WTC11 (cell line): ENCODE data around the gene SCAI. TPM values are rescaled to one million over a fixed set of nuclear protein-coding genes. Genes with fewer than 3 reads are reported as not detected.

Source experiments
- ATAC-seq: fragments of 200-7000 bp; cut with Tn5 transposase; 2 replicates; pipeline ENCODE4 v1.10.0; 2021; ENCODE audit warnings: mild to moderate bottlenecking, moderate library complexity
- CTCF ChIA-PET: fragments of 300-600 bp; sonication (Branson Sonifier 250); formaldehyde crosslinking; loops from one replicate; lab custom pipeline; 2021; ENCODE audit warnings: antibody characterized with exemption; lab: Charles Lee
- POLR2A ChIA-PET: fragments of 350-600 bp; sonication (Branson Sonifier 250); formaldehyde crosslinking; loops from one replicate; lab custom pipeline; 2021; ENCODE audit warnings: antibody characterized with exemption; lab: Charles Lee
- DNase-seq: peaks from one replicate; pipeline ENCODE4 v3.0.0; 2021; ENCODE audit warnings: low spot score
- H3K27ac Mint-ChIP-seq: 2 replicates; pipeline ENCODE4 v1.8.0; 2021; ENCODE audit warnings: mixed read lengths
- H3K27me3 Mint-ChIP-seq: 2 replicates; pipeline ENCODE4 v1.8.0; 2021; ENCODE audit warnings: low read depth, mild to moderate bottlenecking, moderate library complexity, mixed read lengths
- H3K36me3 Mint-ChIP-seq: 2 replicates; pipeline ENCODE4 v1.8.0; 2021; ENCODE audit warnings: mixed read lengths
- H3K4me1 Mint-ChIP-seq: 2 replicates; pipeline ENCODE4 v1.8.0; 2022; ENCODE audit warnings: mixed read lengths
- H3K4me3 Mint-ChIP-seq: 2 replicates; pipeline ENCODE4 v1.8.0; 2021; ENCODE audit warnings: mild to moderate bottlenecking, moderate library complexity, mixed read lengths
- H3K9me3 Mint-ChIP-seq: 2 replicates; pipeline ENCODE4 v1.8.0; 2021; ENCODE audit warnings: mixed read lengths
- CBFB ChIP-seq: sonication (generic); formaldehyde crosslinking; IDR thresholded peaks from 2 replicates; pipeline ENCODE4 v1.8.1; 2022; ENCODE audit warnings: mild to moderate bottlenecking, low read depth, missing genetic modification reagents
- ELF4 ChIP-seq: sonication (generic); formaldehyde crosslinking; IDR thresholded peaks from 2 replicates; pipeline ENCODE4 v1.8.1; 2022; ENCODE audit warnings: low read depth, mild to moderate bottlenecking, moderate library complexity, missing genetic modification reagents
- NFATC4 ChIP-seq: fragments of 250-450 bp; sonication (Bioruptor Pico); IDR thresholded peaks from 2 replicates; pipeline ENCODE4 v1.9.0; 2021; ENCODE audit warnings: mild to moderate bottlenecking
- OVOL2 ChIP-seq: fragments of 250-450 bp; sonication (Bioruptor Pico); IDR thresholded peaks from 2 replicates; pipeline ENCODE4 v1.9.0; 2021; ENCODE audit warnings: mild to moderate bottlenecking, borderline replicate concordance
- RORB ChIP-seq: fragments of 250-450 bp; sonication (Bioruptor Pico); IDR thresholded peaks from 2 replicates; pipeline ENCODE4 v1.9.0; 2021; ENCODE audit warnings: mild to moderate bottlenecking
- TEAD1 ChIP-seq: sonication (generic); formaldehyde crosslinking; IDR thresholded peaks from 2 replicates; pipeline ENCODE4 v1.8.0; 2022; ENCODE audit warnings: mild to moderate bottlenecking, missing genetic modification reagents
- ZNF138 ChIP-seq: sonication (generic); formaldehyde crosslinking; conservative IDR thresholded peaks from 2 replicates; pipeline ENCODE4 v1.8.1; 2022; ENCODE audit warnings: mild to moderate bottlenecking, moderate library complexity, missing genetic modification reagents
- ZNF396 ChIP-seq: fragments of 250-450 bp; sonication (Bioruptor Pico); IDR thresholded peaks from 2 replicates; pipeline ENCODE4 v1.8.0; 2021; ENCODE audit warnings: mild to moderate bottlenecking, moderate library complexity, borderline replicate concordance
- ZNF416 ChIP-seq: fragments of 250-450 bp; sonication (Bioruptor Pico); IDR thresholded peaks from 2 replicates; pipeline ENCODE4 v1.9.0; 2021; ENCODE audit warnings: mild to moderate bottlenecking, inconsistent platforms
- total RNA-seq: library from RNA; stranded (reverse); gene quantifications from 3 replicates; pipeline ENCODE4 v1.2.3, GENCODE V29; 2021
- TF ChIP-seq, protein P1 (sequence below): sonication (generic); formaldehyde crosslinking; IDR thresholded peaks from 2 replicates; pipeline ENCODE4 v1.8.0; 2022; ENCODE audit warnings: mild to moderate bottlenecking, missing genetic modification reagents
- TF ChIP-seq, protein P2 (sequence below): sonication (generic); formaldehyde crosslinking; conservative IDR thresholded peaks from 2 replicates; pipeline ENCODE4 v1.8.1; 2023; ENCODE audit warnings: mild to moderate bottlenecking, low read depth, missing genetic modification reagents, moderate library complexity
- TF ChIP-seq, protein P3 (sequence below): sonication (generic); formaldehyde crosslinking; IDR thresholded peaks from 2 replicates; pipeline ENCODE4 v1.8.1; 2022; ENCODE audit warnings: low read depth, missing genetic modification reagents, borderline replicate concordance
- TF ChIP-seq, protein P4 (sequence below): sonication (generic); formaldehyde crosslinking; IDR thresholded peaks from 2 replicates; pipeline ENCODE4 v1.8.1; 2022; ENCODE audit warnings: missing genetic modification reagents, borderline replicate concordance
- TF ChIP-seq, protein P5 (sequence below): sonication (generic); formaldehyde crosslinking; IDR thresholded peaks from 2 replicates; pipeline ENCODE4 v1.8.1; 2023; ENCODE audit warnings: mild to moderate bottlenecking, missing genetic modification reagents
- TF ChIP-seq, protein P6 (sequence below): sonication (generic); formaldehyde crosslinking; IDR thresholded peaks from 2 replicates; pipeline ENCODE4 v1.8.1; 2022; ENCODE audit warnings: mild to moderate bottlenecking, moderate library complexity, missing genetic modification reagents
- TF ChIP-seq, protein P7 (sequence below): fragments of 250-450 bp; sonication (Bioruptor Pico); IDR thresholded peaks from 2 replicates; pipeline ENCODE4 v1.9.0; 2021; ENCODE audit warnings: moderate library complexity, mild to moderate bottlenecking, inconsistent platforms, borderline replicate concordance
- TF ChIP-seq, protein P8 (sequence below): fragments of 250-450 bp; sonication (Bioruptor Pico); IDR thresholded peaks from 2 replicates; pipeline ENCODE4 v1.9.0; 2021; ENCODE audit warnings: mild to moderate bottlenecking

Gene SCAI
- total RNA-seq, 1 experiment from 2014 or later: 20.4 TPM

DNA sequence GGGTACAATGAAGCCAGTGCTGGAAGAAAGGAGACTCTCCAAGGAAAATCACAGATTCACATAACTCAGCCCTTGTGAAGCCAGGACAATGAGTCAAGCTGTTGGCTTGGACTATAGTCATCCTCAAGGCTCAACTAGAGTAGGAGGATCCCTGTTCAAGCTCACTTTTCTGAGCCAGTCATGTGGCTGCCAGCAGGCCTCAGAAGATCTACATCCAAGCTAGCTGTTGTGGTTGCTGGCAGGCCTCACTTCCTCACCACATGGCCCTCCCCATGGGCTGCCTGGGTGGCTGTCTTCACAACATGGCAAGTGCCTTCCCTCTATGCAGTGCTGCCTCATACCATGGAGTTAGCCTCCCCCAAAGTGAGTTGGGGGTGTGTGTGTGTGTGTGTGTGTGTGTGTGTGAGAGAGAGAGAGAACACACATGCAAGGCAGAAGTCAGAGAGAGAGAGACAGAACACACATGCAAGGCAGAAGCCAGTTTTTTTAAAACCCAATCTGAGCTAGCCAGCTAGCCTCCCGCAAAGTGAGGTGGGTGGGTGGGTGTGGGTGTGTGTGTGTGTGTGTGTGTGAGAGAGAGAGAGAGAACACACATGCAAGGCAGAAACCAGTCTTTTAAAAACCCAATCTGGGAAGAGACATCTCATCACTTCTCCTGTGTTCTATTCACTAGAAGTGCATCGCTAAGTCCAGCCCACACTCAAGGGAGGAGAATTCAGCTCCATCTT, 17.1 kb downstream of the SCAI start:
- CTCF ChIA-PET: interaction anchor here (0.6 kb wide), 1 partner anchor 15 kb away, joined by 3 read pairs; no protein-coding TSS in a partner anchor
- DNase-seq: no peak
- TF ChIP-seq, protein P1, sequence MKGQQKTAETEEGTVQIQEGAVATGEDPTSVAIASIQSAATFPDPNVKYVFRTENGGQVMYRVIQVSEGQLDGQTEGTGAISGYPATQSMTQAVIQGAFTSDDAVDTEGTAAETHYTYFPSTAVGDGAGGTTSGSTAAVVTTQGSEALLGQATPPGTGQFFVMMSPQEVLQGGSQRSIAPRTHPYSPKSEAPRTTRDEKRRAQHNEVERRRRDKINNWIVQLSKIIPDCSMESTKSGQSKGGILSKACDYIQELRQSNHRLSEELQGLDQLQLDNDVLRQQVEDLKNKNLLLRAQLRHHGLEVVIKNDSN (CRISPR knock-in tag): no peak
- TF ChIP-seq, protein P2, sequence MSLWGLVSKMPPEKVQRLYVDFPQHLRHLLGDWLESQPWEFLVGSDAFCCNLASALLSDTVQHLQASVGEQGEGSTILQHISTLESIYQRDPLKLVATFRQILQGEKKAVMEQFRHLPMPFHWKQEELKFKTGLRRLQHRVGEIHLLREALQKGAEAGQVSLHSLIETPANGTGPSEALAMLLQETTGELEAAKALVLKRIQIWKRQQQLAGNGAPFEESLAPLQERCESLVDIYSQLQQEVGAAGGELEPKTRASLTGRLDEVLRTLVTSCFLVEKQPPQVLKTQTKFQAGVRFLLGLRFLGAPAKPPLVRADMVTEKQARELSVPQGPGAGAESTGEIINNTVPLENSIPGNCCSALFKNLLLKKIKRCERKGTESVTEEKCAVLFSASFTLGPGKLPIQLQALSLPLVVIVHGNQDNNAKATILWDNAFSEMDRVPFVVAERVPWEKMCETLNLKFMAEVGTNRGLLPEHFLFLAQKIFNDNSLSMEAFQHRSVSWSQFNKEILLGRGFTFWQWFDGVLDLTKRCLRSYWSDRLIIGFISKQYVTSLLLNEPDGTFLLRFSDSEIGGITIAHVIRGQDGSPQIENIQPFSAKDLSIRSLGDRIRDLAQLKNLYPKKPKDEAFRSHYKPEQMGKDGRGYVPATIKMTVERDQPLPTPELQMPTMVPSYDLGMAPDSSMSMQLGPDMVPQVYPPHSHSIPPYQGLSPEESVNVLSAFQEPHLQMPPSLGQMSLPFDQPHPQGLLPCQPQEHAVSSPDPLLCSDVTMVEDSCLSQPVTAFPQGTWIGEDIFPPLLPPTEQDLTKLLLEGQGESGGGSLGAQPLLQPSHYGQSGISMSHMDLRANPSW (CRISPR knock-in tag): no peak
- TF ChIP-seq, protein P3, sequence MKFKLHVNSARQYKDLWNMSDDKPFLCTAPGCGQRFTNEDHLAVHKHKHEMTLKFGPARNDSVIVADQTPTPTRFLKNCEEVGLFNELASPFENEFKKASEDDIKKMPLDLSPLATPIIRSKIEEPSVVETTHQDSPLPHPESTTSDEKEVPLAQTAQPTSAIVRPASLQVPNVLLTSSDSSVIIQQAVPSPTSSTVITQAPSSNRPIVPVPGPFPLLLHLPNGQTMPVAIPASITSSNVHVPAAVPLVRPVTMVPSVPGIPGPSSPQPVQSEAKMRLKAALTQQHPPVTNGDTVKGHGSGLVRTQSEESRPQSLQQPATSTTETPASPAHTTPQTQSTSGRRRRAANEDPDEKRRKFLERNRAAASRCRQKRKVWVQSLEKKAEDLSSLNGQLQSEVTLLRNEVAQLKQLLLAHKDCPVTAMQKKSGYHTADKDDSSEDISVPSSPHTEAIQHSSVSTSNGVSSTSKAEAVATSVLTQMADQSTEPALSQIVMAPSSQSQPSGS (CRISPR knock-in tag): no peak
- TF ChIP-seq, protein P4, sequence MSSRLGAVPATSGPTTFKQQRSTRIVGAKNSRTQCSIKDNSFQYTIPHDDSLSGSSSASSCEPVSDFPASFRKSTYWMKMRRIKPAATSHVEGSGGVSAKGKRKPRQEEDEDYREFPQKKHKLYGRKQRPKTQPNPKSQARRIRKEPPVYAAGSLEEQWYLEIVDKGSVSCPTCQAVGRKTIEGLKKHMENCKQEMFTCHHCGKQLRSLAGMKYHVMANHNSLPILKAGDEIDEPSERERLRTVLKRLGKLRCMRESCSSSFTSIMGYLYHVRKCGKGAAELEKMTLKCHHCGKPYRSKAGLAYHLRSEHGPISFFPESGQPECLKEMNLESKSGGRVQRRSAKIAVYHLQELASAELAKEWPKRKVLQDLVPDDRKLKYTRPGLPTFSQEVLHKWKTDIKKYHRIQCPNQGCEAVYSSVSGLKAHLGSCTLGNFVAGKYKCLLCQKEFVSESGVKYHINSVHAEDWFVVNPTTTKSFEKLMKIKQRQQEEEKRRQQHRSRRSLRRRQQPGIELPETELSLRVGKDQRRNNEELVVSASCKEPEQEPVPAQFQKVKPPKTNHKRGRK (CRISPR knock-in tag): no peak
- TF ChIP-seq ZNF138 (CRISPR knock-in tag): no peak
- no peak for TF ChIP-seq ELF4
- TF ChIP-seq CBFB (CRISPR knock-in tag): no peak
- no peak for TF ChIP-seq ZNF416 (CRISPR knock-in tag)
- TF ChIP-seq RORB (CRISPR knock-in tag): no peak
- TF ChIP-seq ZNF396 (CRISPR knock-in tag): no peak
- TF ChIP-seq, protein P5, sequence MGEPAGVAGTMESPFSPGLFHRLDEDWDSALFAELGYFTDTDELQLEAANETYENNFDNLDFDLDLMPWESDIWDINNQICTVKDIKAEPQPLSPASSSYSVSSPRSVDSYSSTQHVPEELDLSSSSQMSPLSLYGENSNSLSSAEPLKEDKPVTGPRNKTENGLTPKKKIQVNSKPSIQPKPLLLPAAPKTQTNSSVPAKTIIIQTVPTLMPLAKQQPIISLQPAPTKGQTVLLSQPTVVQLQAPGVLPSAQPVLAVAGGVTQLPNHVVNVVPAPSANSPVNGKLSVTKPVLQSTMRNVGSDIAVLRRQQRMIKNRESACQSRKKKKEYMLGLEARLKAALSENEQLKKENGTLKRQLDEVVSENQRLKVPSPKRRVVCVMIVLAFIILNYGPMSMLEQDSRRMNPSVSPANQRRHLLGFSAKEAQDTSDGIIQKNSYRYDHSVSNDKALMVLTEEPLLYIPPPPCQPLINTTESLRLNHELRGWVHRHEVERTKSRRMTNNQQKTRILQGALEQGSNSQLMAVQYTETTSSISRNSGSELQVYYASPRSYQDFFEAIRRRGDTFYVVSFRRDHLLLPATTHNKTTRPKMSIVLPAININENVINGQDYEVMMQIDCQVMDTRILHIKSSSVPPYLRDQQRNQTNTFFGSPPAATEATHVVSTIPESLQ (CRISPR knock-in tag): no peak
- TF ChIP-seq, protein P6, sequence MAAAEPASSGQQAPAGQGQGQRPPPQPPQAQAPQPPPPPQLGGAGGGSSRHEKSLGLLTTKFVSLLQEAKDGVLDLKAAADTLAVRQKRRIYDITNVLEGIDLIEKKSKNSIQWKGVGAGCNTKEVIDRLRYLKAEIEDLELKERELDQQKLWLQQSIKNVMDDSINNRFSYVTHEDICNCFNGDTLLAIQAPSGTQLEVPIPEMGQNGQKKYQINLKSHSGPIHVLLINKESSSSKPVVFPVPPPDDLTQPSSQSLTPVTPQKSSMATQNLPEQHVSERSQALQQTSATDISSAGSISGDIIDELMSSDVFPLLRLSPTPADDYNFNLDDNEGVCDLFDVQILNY (CRISPR knock-in tag): no peak
- TF ChIP-seq OVOL2 (CRISPR knock-in tag): no peak
- TF ChIP-seq TEAD1 (CRISPR knock-in tag): no peak
- TF ChIP-seq NFATC4 (CRISPR knock-in tag): no peak
- TF ChIP-seq, protein P7, sequence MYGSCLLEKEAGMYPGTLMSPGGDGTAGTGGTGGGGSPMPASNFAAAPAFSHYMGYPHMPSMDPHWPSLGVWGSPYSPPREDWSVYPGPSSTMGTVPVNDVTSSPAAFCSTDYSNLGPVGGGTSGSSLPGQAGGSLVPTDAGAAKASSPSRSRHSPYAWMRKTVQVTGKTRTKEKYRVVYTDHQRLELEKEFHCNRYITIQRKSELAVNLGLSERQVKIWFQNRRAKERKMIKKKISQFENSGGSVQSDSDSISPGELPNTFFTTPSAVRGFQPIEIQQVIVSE (CRISPR knock-in tag): no peak
- TF ChIP-seq, protein P8, sequence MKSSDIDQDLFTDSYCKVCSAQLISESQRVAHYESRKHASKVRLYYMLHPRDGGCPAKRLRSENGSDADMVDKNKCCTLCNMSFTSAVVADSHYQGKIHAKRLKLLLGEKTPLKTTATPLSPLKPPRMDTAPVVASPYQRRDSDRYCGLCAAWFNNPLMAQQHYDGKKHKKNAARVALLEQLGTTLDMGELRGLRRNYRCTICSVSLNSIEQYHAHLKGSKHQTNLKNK (CRISPR knock-in tag): no peak
- TF ChIP-seq, all 79 proteins: peak for 0
- Mint-ChIP-seq H3K27me3 (no peaks in the 10 kb centered on the region), H3K9me3 (no peaks in the 10 kb centered on the region), H3K4me3 (no peak overlapping the region), H3K27ac (peak overlapping the region; percentile 95), H3K4me1 (peaks cover 9% of the 10 kb centered on the region), H3K36me3 (0 out of 2 replicates have a peak, but pooled peaks cover 2% of the 10 kb centered on the region)
- POLR2A ChIA-PET: no interaction called here
- peak; percentile 34 for ATAC-seq
